Testis (tissue), 2 donors: ENCODE results near the gene KRR1.

Experiments used
- POLR2A ChIP-seq: fragments of 450-650 bp; IDR thresholded peaks from one replicate; pipeline ENCODE4 v1.6.1; 2017; ENCODE audit warnings: antibody characterized with exemption, mild to moderate bottlenecking, moderate library complexity
- TF ChIP-seq, protein P1 (sequence below), 3 experiments: fragments of 450-650 bp in 2 of 3; fragments of 200-600 bp in 1 of 3; sonication (generic) in 1 of 3; IDR thresholded peaks; one replicate each; pipeline ENCODE4 v1.5.1; 2016 to 2019; ENCODE audit warnings: antibody characterized with exemption in 3 of 3, mild to moderate bottlenecking in 2 of 3, moderate library complexity in 1 of 3

DNA sequence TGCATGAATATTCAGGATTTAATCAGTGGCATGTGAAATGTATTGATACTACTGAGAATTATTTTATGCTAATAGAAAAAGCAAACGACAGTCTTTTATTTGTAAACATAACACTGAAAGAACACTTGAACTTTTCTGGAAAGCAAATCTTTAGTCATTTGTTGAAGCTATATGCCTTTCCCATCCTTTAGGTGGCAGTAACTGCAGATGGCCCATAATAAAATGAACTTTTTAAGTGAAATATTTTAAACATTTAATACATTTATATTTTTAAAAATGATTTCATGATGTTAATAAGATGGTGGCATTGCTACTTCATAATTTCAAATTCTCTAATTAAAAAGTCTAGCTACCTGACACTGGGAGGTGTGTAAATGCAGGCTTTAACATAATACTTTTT is 13.9 kb upstream of the KRR1 start:
- TF ChIP-seq, protein P1, sequence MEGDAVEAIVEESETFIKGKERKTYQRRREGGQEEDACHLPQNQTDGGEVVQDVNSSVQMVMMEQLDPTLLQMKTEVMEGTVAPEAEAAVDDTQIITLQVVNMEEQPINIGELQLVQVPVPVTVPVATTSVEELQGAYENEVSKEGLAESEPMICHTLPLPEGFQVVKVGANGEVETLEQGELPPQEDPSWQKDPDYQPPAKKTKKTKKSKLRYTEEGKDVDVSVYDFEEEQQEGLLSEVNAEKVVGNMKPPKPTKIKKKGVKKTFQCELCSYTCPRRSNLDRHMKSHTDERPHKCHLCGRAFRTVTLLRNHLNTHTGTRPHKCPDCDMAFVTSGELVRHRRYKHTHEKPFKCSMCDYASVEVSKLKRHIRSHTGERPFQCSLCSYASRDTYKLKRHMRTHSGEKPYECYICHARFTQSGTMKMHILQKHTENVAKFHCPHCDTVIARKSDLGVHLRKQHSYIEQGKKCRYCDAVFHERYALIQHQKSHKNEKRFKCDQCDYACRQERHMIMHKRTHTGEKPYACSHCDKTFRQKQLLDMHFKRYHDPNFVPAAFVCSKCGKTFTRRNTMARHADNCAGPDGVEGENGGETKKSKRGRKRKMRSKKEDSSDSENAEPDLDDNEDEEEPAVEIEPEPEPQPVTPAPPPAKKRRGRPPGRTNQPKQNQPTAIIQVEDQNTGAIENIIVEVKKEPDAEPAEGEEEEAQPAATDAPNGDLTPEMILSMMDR (IDR thresholded peaks at IDR 0.05): peak in 1 of 3 experiments; percentile 8
- TF ChIP-seq POLR2A: no peak
